Suppressor macrophage (primary cell): ENCODE data around the gene CDH7.

Experiments
- DNase-seq, 4 experiments: peaks; one replicate each; pipeline ENCODE4 v3.0.0-alpha.2; 2020 to 2022
- total RNA-seq, 17 experiments: gene quantifications; one replicate each; lab custom pipeline; 2026; ENCODE audit warnings: mixed read lengths in 6 of 17, inconsistent platforms in 3 of 17; lab: John Stamatoyannopoulos, UW

The CDH7 gene, protein sequence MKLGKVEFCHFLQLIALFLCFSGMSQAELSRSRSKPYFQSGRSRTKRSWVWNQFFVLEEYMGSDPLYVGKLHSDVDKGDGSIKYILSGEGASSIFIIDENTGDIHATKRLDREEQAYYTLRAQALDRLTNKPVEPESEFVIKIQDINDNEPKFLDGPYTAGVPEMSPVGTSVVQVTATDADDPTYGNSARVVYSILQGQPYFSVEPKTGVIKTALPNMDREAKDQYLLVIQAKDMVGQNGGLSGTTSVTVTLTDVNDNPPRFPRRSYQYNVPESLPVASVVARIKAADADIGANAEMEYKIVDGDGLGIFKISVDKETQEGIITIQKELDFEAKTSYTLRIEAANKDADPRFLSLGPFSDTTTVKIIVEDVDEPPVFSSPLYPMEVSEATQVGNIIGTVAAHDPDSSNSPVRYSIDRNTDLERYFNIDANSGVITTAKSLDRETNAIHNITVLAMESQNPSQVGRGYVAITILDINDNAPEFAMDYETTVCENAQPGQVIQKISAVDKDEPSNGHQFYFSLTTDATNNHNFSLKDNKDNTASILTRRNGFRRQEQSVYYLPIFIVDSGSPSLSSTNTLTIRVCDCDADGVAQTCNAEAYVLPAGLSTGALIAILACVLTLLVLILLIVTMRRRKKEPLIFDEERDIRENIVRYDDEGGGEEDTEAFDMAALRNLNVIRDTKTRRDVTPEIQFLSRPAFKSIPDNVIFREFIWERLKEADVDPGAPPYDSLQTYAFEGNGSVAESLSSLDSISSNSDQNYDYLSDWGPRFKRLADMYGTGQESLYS
- total RNA-seq, result 0 to 6.6 (median 0) reads per million in 17 experiments

DNA sequence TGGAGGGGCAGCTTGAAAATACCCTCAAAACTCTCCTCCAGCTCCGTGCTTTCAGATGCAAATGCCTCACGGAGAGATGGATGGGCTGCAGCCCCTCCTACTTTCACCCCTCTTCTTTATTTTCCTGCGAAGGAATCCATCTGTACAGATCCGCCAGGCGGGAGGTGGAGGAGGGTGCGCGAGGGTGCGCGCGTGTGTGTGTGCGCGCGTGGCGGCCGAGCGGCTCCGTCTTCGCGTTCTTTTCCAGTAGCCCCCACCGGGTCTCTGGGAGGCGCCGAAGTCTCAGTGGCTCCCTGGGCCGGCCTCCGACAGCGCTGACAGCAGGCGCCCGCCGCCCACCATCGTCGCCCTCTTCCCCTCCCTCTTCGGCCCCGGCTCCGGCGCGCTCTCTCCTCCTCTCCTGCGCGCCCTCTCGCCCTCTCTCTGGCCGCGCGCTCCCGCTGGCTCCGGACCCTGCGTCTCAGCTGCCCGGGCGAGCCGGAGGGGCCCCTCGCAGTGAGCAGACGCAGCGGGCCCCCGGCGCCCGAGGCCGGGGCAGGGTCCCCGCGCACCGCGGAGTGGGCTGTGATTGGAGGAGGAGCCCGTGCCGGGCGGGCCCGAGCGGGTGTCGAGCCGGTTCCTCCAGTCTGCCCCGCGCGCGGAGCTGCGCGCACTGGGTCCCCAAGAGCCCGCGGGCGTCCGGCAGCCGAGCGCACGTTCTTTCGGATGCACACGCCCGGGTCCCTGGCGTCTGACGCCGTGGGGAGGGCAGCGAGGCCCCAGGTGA, at the start of gene CDH7:
Gene CDH7, plus strand, starts transcription at position 624 of the 766 bp plus-strand sequence. CDS start 11,831 bp downstream, outside the sequence.
- peak in 1 of 4 experiments; percentile 2 for DNase-seq

DNA sequence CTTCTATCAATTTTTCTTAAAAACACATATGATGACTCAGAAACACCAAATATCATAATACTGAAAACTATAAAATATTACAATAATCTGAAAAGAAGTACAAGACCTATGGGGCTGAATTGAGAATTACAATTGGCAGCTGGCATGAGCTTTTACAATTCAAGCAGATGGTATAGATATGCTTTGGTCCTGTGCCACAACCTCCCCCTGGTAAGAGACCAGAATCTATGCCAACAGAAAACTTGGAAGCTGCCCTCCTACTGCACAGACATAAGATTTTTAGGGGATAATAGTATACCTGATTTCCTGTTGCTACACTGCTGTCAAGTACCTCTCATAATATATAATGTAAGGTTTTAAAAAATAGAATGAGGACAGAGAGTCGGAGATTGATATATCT, 46.8 kb upstream of the CDH7 start:
- DNase-seq, result no peak

- DNase-seq, result no peak
Measured at GRCh38 chr18:65706646-65707045, 44.2 kb upstream of the CDH7 start.

- DNase-seq, result no peak
Measured at GRCh38 chr18:65711493-65711892, 39.3 kb upstream of the CDH7 start.

DNA sequence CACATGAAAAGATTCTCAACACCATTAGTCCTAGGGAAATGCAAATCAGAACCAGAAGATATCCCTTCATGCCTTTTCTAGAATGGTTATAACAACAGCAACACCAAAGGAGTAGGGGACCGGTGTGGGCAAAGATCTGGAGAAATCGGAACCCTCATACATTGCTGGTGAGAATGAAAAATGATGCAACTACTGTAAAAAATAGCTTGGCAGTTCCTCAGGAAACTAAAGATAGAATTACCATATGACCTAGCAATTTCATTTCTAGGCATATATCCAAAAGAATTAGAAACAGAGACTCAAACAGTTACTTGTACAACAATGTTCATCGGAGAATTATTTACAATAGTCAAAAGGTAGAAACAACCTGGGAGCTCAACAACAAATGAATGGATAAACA, 29.2 kb upstream of the CDH7 start:
- DNase-seq, result peak in 2 of 4 experiments; percentile 3 to 5

GRCh38 chr18:65725251-65726050, 25.4 kb upstream of the CDH7 start:
- peak in 2 of 4 experiments; percentile 6 to 24 for DNase-seq

- DNase-seq, result no peak
Measured at GRCh38 chr18:65735155-65735554, 15.7 kb upstream of the CDH7 start.

DNA sequence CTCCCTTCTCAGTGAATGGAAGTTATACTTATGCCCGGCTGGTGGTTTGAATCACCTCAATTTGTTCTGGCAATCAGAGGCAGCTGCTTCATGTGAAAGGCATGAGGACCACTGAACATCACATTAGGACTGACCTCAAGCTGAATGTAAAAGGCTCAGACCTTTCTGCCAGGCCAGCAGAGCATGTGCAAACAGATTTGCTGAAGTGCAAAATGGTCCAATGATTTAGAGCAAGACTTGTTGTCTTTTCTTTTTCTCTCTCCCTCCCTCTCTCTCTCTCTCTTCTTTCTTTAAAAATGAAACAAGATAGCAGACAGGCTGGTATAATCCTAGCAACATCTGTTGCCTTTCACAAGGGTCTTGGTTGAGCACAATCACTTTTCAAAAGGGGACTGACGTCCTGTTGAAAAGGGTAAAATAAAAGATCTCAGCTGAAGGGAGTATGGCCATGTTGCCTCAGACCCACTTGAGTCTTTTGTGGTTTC, 13.3 kb upstream of the CDH7 start:
- DNase-seq, result no peak

- DNase-seq, result no peak
Measured at GRCh38 chr18:65746936-65747335, 3.9 kb upstream of the CDH7 start.

GRCh38 chr18:65748321-65748720, 2.5 kb upstream of the CDH7 start:
- no peak for DNase-seq

- no peak for DNase-seq
Measured at GRCh38 chr18:65749841-65750240, 971 bp upstream of the CDH7 start.

- DNase-seq, result no peak
Measured at GRCh38 chr18:65751155-65752085, 608 bp downstream of the CDH7 start.

DNA sequence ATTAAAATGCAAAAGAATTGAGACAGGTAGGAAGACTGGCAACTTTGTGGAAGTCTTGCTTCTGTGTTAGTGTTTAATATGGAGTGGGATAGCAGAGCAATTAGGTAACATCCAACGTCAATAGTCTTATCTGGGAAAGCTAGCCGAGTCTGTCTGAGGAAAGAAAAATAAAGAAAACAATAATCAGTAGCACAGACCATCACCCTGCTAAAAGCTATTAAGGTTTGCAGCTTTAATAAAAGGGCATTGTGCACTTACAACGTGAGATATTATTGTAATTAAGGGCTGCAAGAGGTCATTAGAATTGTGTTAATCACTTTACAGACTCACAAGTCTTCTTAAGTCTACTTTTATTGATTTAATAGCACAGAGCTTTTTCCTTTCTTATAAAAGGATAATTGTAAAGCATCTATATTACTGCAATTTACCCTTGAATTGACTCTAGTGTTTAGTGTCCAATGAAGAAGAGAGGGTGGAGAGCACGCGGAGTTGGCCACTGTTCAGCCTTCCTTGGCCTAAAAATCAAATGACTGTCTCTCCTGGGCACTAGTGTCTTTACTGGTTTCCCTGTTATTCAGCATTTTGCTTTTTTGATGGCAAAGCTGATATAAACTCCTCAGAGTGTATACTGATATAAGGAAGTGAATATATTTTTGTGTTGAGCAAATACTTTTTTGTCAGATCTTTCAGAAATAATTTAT, 2.0 kb downstream of the CDH7 start:
- no peak for DNase-seq

DNA sequence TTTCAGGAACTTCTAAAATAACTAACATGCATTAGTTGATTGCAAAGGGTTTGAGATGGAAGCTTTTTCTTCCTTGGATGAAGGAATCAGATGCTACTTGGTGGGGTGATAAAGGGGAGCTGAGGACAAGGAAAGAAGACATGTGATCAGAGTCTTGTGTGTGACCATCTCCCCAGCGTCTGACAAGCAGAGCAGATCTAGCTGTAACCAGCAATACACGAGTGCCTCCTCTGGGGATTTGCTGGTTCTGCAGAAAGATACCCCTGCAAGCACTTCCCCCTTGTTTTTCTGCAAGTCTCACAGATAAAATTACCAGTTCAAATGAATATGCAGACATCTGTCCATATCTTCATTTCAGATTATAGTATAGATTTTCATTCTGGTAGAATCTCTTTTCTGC, 2.7 kb downstream of the CDH7 start:
- peak; percentile 2 to 53 (median 40) for DNase-seq

DNA sequence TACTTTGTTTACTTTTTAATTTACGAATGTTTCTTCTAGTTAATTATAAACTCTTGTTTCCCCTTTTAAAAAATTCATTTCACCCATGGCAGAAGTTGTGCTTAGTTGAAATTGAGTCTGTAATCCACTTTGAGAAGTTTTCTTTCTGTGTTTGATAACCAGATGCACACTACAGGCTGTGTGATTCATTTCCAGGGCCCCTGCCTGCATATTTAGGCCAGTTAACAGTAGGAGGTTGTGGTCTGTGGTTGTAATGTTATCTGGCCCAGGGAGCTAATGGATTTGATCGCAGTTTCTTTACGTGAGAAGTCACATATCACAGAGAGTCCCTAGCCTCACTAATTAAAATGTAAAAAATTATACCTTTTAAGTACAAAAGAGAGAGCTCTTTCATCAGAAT, 3.3 kb downstream of the CDH7 start:
- DNase-seq, result no peak

GRCh38 chr18:65755616-65756015, 4.8 kb downstream of the CDH7 start:
- DNase-seq, result no peak

GRCh38 chr18:65760457-65760856, 9.6 kb downstream of the CDH7 start:
- DNase-seq, result no peak

- no peak for DNase-seq
Measured at GRCh38 chr18:65761636-65762295, 11.0 kb downstream of the CDH7 start.

- no peak for DNase-seq
Measured at GRCh38 chr18:65762556-65762955, 11.7 kb downstream of the CDH7 start.

DNA sequence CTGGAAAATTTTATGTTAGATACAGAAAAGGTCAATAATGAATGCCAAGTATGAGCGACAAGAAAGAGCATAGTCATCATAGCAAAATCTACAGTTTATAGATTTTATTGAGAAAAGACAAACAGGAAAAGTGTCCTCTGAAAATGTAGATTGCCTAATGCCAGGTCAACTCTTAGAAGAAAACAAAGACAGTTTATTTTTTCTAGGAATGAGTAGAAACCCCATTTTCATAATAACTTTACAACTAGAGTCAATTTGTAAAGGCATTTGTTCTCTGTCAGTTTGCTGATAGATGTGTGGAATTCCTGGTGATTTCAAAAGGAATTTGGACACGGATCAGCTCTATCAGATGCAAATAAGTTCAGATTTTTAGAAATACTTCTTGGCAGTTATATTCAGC, 16.6 kb downstream of the CDH7 start:
- no peak for DNase-seq
